Stimulated activated CD4-positive, alpha-beta T cell treated with anti-CD3 and anti-CD28 coated beads, TNF-alpha, amount 100 ng/mL, for 24 hours (primary cell): Measurements from ENCODE around the gene OPCML.

Experiments
- DNase-seq, 3 experiments: peaks; one replicate each; pipeline ENCODE4 v3.0.0-alpha.2; 2020; ENCODE audit warnings: low read depth in 3 of 3

OPCML gene

GRCh38 chr11:133291780-133292179 lies 240.5 kb downstream of the OPCML start:
- DNase-seq: no peak

GRCh38 chr11:133285359-133285758 lies 246.9 kb downstream of the OPCML start:
- no peak for DNase-seq

GRCh38 chr11:133284156-133284555 lies 248.1 kb downstream of the OPCML start:
- DNase-seq: no peak

- no peak for DNase-seq
Measured at GRCh38 chr11:133277886-133278285, 254.4 kb downstream of the OPCML start.

- DNase-seq: no peak
Measured at GRCh38 chr11:133271871-133272776, 260.2 kb downstream of the OPCML start.

GRCh38 chr11:133271206-133271605 lies 261.1 kb downstream of the OPCML start:
- DNase-seq: no peak

- no peak for DNase-seq
Measured at GRCh38 chr11:133269267-133269666, 263.0 kb downstream of the OPCML start.

GRCh38 chr11:133266986-133267385 lies 265.3 kb downstream of the OPCML start:
- no peak for DNase-seq

- DNase-seq: no peak
Measured at GRCh38 chr11:133265530-133266035, 266.7 kb downstream of the OPCML start.

- no peak for DNase-seq
Measured at GRCh38 chr11:133263332-133263731, 269.0 kb downstream of the OPCML start.

GRCh38 chr11:133258751-133259150 lies 273.6 kb downstream of the OPCML start:
- DNase-seq: no peak

- DNase-seq: no peak
Measured at GRCh38 chr11:133254601-133255000, 277.7 kb downstream of the OPCML start.

- DNase-seq: no peak
Measured at GRCh38 chr11:133253570-133253969, 278.7 kb downstream of the OPCML start.

- DNase-seq: no peak
Measured at GRCh38 chr11:133251841-133252240, 280.5 kb downstream of the OPCML start.

GRCh38 chr11:133249530-133249929 lies 282.8 kb downstream of the OPCML start:
- no peak for DNase-seq

GRCh38 chr11:133249065-133249464 lies 283.2 kb downstream of the OPCML start:
- DNase-seq: no peak

GRCh38 chr11:133243832-133244231 lies 288.5 kb downstream of the OPCML start:
- DNase-seq: no peak

- DNase-seq: no peak
Measured at GRCh38 chr11:133240908-133241655, 291.2 kb downstream of the OPCML start.

- DNase-seq: no peak
Measured at GRCh38 chr11:133239575-133239974, 292.7 kb downstream of the OPCML start.

GRCh38 chr11:133238495-133238894 lies 293.8 kb downstream of the OPCML start:
- no peak for DNase-seq

- DNase-seq: no peak
Measured at GRCh38 chr11:133238027-133238426, 294.3 kb downstream of the OPCML start.

- no peak for DNase-seq
Measured at GRCh38 chr11:133235381-133235780, 296.9 kb downstream of the OPCML start.

GRCh38 chr11:133234883-133235282 lies 297.4 kb downstream of the OPCML start:
- DNase-seq: no peak
